Measurements from ENCODE around the gene IFRD2.
"Not testable (repeated sequence)": the region's sequence is repeated elsewhere in the genome, so short reads cannot be mapped to it uniquely, and the experiment has no call there.

Gene IFRD2

GRCh38 chr3:50323614-50324199 is 31.5 kb upstream of the IFRD2 start:
- DNase-seq = no peak

- no peak for DNase-seq
These were observed 30.9 kb upstream of the IFRD2 start for GRCh38 chr3:50323092-50323600.

- peak; percentile 32 for DNase-seq
These were observed 30.3 kb upstream of the IFRD2 start, which contains the start of gene HYAL2 for GRCh38 chr3:50322386-50323091. TSS of gene HYAL2 (minus strand) at chr3:50322745. CDS start at chr3:50320489, 2,256 bp downstream.

GRCh38 chr3:50322115-50322385 is 29.8 kb upstream of the IFRD2 start:
- DNase-seq = no peak

- DNase-seq = peak; percentile 97
These were observed 29.3 kb upstream of the IFRD2 start for GRCh38 chr3:50321336-50322114.

GRCh38 chr3:50320853-50321335 is 28.7 kb upstream of the IFRD2 start:
- peak; percentile 94 for DNase-seq

DNA sequence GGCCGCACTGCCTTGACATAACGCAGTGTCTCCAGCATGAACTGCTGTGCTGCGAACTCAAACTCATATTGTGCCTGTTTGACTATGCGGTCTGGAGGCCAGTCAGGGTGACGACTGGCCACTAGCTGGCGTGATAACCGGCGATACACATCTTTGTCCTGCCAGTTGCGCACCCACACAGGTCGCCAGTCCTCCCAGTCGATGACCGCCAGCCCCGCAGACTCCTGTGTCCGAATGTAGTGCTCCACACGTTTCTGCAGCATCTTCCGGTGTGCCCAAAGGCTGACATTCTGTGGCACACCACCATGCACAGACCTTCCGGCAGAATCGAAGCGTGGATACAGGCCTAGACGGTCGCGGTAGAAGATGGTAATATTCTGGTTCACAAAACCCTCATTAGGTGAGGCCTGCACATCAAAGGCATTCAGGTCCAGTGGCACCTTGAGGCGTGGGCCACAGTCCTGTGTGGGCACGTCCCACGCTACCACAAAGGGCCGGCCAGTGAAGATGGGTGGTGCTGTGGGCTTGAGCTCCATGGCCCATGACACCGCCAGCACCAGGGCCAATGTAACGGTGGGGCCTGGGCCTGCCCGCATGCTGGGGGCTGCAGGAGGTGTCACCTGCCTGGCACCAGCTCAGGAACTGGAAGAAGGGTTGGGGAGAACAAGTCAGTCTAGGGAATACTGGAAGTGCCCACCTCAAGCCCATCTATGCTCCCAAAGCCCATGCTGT is 27.8 kb upstream of the IFRD2 start:
- DNase-seq = no peak

GRCh38 chr3:50319181-50319893 is 27.1 kb upstream of the IFRD2 start:
- DNase-seq = no peak

- no peak for DNase-seq
These were observed 26.4 kb upstream of the IFRD2 start for GRCh38 chr3:50318615-50319014.

GRCh38 chr3:50318163-50318562 is 25.9 kb upstream of the IFRD2 start:
- no peak for DNase-seq

DNA sequence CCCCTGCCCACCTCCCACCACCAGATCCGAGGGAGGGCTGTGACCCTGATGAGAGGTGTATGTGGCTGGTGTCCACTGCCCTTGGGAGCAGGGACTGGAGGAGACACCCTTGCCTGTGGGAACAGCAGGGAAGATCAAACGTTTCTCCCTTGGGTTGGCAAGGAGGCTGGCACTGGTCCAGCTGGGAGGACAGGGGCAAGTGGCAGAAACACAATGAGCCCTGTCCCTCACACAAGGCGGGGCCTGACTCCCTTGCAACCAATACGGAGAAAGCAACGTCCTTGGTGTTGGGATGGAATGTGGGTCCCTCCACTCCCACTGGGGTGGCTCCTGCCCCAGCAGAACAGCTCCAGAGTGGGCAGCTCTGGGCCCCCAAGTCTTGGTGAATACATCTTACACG is 25.1 kb upstream of the IFRD2 start:
- no peak for DNase-seq

DNA sequence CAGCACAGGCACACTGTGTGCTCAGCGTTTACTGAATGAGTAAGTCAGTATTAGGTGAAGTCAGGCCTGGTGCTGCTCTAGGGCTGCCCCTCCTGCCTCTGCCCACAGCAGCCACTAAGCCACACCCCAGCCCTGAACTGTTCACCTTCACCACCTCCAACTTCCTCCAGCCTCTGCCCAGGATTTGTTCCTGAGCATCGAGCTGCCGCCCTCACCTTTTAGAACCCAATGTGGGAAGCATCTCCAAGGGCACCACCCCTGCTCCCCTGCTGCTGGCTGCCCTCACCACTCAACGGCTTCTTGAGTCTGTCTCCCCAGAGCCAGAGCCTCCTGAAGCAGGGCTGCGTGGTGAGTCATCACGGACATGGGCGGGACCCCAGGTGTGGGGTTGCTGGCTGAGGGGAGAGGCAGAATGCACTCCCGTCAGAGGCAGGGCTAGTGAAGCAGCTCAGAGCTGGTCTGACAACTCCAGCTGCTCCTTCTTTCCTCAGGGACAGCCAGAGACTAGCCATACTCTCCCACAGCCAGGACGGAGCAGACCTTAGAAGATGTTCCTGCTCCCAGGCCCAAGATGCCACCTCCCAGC is 24.5 kb upstream of the IFRD2 start:
- DNase-seq = peak; percentile 65

GRCh38 chr3:50314816-50315215 is 22.6 kb upstream of the IFRD2 start:
- DNase-seq = no peak

DNA sequence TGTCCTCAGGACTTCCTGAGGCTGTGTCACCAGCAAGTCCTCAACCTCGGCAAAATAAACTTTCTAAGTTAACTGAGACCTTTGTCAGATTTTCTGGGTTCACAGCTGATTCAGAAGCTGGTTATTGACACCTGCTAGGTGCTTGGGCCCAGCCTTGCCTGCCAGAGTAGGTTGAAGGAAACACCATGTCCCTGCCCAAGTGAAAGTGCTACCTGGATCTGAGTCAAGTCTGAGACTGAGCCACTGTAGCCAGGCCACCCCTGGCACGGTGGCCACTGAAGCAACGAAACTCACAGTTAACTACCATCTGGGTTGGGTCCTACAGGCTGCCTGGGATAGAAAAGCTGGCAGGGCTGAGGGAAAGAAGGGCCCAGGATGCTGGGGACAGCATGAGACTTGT is 22.1 kb upstream of the IFRD2 start:
- DNase-seq = no peak

GRCh38 chr3:50312041-50312440 is 19.8 kb upstream of the IFRD2 start:
- not testable (repeated sequence) for DNase-seq

DNA sequence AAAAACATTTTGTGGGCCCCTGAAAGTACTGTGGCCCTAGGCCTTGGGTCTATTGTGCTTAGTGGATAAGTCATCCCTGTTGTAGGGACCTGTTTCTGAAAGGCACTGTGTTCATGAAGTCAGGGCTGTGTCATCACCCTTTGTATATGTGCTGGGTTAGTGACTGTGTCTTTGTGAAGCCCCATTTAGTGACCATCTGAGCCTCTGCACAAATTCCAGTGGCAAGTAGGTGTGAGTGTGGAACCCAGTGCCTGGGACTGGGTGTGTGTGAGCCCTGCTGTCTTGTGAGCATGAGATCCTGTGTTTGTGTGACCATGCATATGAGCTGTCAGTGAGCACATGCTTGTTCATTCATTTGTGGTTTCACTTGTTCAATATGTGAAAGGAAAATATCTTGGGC is 12.4 kb upstream of the IFRD2 start:
- no peak for DNase-seq

DNA sequence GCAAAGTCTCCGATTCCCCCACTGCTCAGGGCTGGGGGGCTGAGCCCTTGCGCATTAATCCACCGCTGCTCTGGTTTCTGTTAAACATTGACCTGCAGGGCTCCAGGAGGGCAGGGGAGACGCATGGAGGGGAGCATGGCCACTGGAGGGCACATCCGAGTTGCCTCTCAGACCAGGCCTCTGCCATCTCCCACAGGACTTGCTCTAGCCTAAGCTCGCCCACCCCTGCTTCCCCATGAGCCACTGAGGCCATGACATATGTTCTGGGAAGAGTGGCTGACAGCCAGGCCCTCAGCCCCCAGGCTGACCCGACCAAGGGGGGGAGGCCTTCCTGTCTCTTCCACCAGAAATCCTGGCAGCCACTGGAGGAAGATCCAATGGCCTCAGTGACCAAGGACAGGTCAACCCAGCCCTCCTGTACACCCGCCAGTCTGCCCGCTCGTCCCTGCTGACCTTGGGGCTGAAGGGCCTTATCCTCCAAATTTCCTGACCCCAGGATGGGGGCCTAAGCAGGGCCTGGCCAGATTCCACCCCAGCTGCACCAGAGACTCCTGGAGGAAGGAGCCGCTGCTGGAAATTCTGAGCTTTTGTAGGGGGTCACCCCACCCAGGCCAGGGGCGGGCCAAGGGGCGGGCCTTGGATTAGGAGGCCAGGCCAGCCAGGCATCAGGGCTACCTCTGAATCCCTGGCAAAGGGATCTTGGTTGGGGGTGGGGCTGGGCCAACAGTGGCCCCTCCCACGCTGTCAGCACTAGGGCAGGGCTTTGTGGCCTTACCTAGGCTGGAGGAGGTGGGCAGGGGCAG is 11.0 kb upstream of the IFRD2 start, which contains the start of gene HYAL1:
Gene HYAL1 (minus strand): TSS at position 562 of the 803 bp plus-strand sequence. CDS start 618 bp downstream, outside the sequence.
- DNase-seq = no peak

- no peak for DNase-seq
These were observed 10.1 kb upstream of the IFRD2 start for GRCh38 chr3:50302095-50303012.

GRCh38 chr3:50300681-50301254 is 8.5 kb upstream of the IFRD2 start:
- no peak for DNase-seq
